Transverse colon (tissue), 4 donors: ENCODE results near the gene ZACN. TPM values are rescaled to one million over a fixed set of nuclear protein-coding genes. Genes with fewer than 3 reads are reported as not detected.
"Not testable (repeated sequence)": the region's sequence is repeated elsewhere in the genome, so short reads cannot be mapped to it uniquely, and the experiment has no call there.

Experiments used
- DNase-seq: peaks from one replicate; pipeline ENCODE4 v3.0.0-alpha.2; 2019
- H3K27ac ChIP-seq, 4 donors: fragments of 200-600 bp; sonication (generic); 2 replicates each; pipeline ENCODE4 v1.5.1; 2016 to 2018; ENCODE audit warnings: inconsistent platforms in 4 of 4
- H3K27me3 ChIP-seq: fragments of 200-600 bp; sonication (generic); 2 replicates; pipeline ENCODE4 v1.5.1; 2017; ENCODE audit warnings: inconsistent platforms
- H3K36me3 ChIP-seq, 4 donors: fragments of 200-600 bp; sonication (generic); 2 replicates each; pipeline ENCODE4 v1.5.1; 2017 to 2019; ENCODE audit warnings: inconsistent platforms in 4 of 4
- H3K4me1 ChIP-seq, 4 donors: fragments of 200-600 bp; sonication (generic); 2 replicates each; pipeline ENCODE4 v1.5.1; 2017 to 2020; ENCODE audit warnings: inconsistent platforms in 4 of 4
- H3K4me3 ChIP-seq, 4 donors: fragments of 200-600 bp; sonication (generic); 1 replicate in 1 of 4; 2 replicates in 3 of 4; pipeline versions ENCODE4 v1.5.1 to v1.6.1; 2017 to 2019; ENCODE audit warnings: inconsistent platforms in 4 of 4
- H3K9me3 ChIP-seq, 2 donors: fragments of 200-600 bp; sonication (generic); 2 replicates each; pipeline ENCODE4 v1.5.1; 2017 to 2019; ENCODE audit warnings: inconsistent platforms in 2 of 2
- CTCF ChIP-seq, 5 experiments: fragments of 200-600 bp in 3 of 5; fragments of 450-650 bp in 2 of 5; sonication (generic) in 3 of 5; IDR thresholded peaks; 1 replicate in 2 of 5; 2 replicates in 3 of 5; pipeline ENCODE4 v1.5.1; 2016 to 2017; ENCODE audit warnings: antibody characterized with exemption in 5 of 5, inconsistent platforms in 3 of 5, mild to moderate bottlenecking in 2 of 5, moderate library complexity in 1 of 5
- EP300 ChIP-seq: sonication (generic); formaldehyde crosslinking; IDR thresholded peaks from one replicate; pipeline ENCODE4 v1.6.1; 2017; ENCODE audit warnings: antibody characterized with exemption, low read depth
- POLR2A ChIP-seq: fragments of 450-650 bp; IDR thresholded peaks from one replicate; pipeline ENCODE4 v1.6.1; 2016; ENCODE audit warnings: antibody characterized with exemption, mild to moderate bottlenecking, moderate library complexity
- POLR2AphosphoS5 ChIP-seq, 3 donors: sonication (generic); formaldehyde crosslinking; IDR thresholded peaks; one replicate each; pipeline ENCODE4 v1.6.1; 2016; ENCODE audit warnings: antibody characterized with exemption in 3 of 3
- WGBS, 2 donors: methylation state at CpG; one replicate each; pipeline ENCODE4 v1.1.5; 2018; ENCODE audit warnings: low coverage in 1 of 2; 5-methylcytosine and 5-hydroxymethylcytosine counted together
- in situ Hi-C, 4 donors: fragments of 200-750 bp; cut with MboI; loops; one replicate each; pipeline versions ENCODE4 v1.15.0 to v1.15.1; 2017; ENCODE audit warnings: low sequenced_read_pairs in 3 of 4, low pct_ligation_motif_present in 1 of 4, low pct_unique_long_range_greater_than_20kb in 1 of 4
- intact Hi-C: fragments of 100-400 bp; cut with DNase I; formaldehyde crosslinking; loops from one replicate; pipeline ENCODE4 v1.15.1; 2023; ENCODE audit warnings: low total_unique reads
- total RNA-seq, 4 donors: library from RNA; depleted of rRNA; stranded (reverse); fragments of >200 nt; gene quantifications; one replicate each; pipeline ENCODE4 v1.1.0, GENCODE V29; 2016

Gene ZACN
- total RNA-seq, 4 donors from 2014 or later = 0.40 TPM; not detected in 3

- intact Hi-C loops = no loop called here
- DNase-seq = no peak
- Histone ChIP-seq H3K36me3 (peaks cover 0 to 59% (median 26%) of the 10 kb centered on the region in 4 donors), H3K4me1 (peaks cover 0 to 11% (median 8%) of the 10 kb centered on the region in 4 donors), H3K27ac (peak overlapping the region; percentile 69 to 90 (median 80)), H3K4me3 (no peak overlapping the region), H3K27me3 (no peaks in the 10 kb centered on the region), H3K9me3 (no peaks in the 10 kb centered on the region)
- 60 to 100% methylated on average over 1 to 6 of the region's 6 CpGs for WGBS, 2 donors
- in situ Hi-C loops = no loop called here
- TF ChIP-seq EP300 (no peak), POLR2A (no peak), POLR2AphosphoS5 (IDR thresholded peaks at IDR 0.05) (no peak), CTCF (IDR thresholded peaks at IDR 0.05) (no peak)
Measured at GRCh38 chr17:76040376-76040775, 38.6 kb upstream of the ZACN start.

- intact Hi-C loops, H3K27ac ChIP-seq, H3K4me3 ChIP-seq, H3K4me1 ChIP-seq, H3K9me3 ChIP-seq, H3K27me3 ChIP-seq, in situ Hi-C loops, DNase-seq: not testable (repeated sequence)
- 90 to 98% methylated on average over 2 to 3 of the region's 3 CpGs for whole genome bisulfite sequencing, 2 donors
- H3K36me3 ChIP-seq = peaks cover 0 to 82% (median 38%) of the 10 kb centered on the region in 4 donors
Measured at GRCh38 chr17:76042868-76043267, 36.1 kb upstream of the ZACN start.

- H3K36me3 ChIP-seq = peaks cover 0 to 88% (median 43%) of the 10 kb centered on the region in 4 donors
- H3K4me3 ChIP-seq, intact Hi-C loops, DNase-seq, H3K4me1 ChIP-seq, in situ Hi-C loops, H3K27ac ChIP-seq, H3K27me3 ChIP-seq, H3K9me3 ChIP-seq: not testable (repeated sequence)
- WGBS, 2 donors = 60 to 88% methylated on average over 1 to 11 of the region's 11 CpGs
Measured at GRCh38 chr17:76044475-76045007, 34.4 kb upstream of the ZACN start.

GRCh38 chr17:76046064-76046463, 32.9 kb upstream of the ZACN start:
- TF ChIP-seq POLR2AphosphoS5 (IDR thresholded peaks at IDR 0.05) (no peak), CTCF (IDR thresholded peaks at IDR 0.05) (no peak), EP300 (no peak), POLR2A (no peak)
- 93 to 96% methylated on average over 3 to 8 of the region's 8 CpGs for WGBS, 2 donors
- peaks cover 0 to 14% (median 5%) of the 10 kb centered on the region in 4 donors for H3K4me1 ChIP-seq
- peaks cover 0 to 85% (median 42%) of the 10 kb centered on the region in 4 donors for H3K36me3 ChIP-seq
- H3K4me3 ChIP-seq = no peak overlapping the region
- no peaks in the 10 kb centered on the region for H3K9me3 ChIP-seq
- DNase-seq = no peak
- H3K27ac ChIP-seq = no peak overlapping the region
- H3K27me3 ChIP-seq = no peaks in the 10 kb centered on the region
- intact Hi-C loops (no loop called here), in situ Hi-C loops (no loop called here)

GRCh38 chr17:76048025-76048605, 30.9 kb upstream of the ZACN start:
- in situ Hi-C loops = no loop called here
- DNase-seq = no peak
- H3K9me3 ChIP-seq = no peaks in the 10 kb centered on the region
- intact Hi-C loops = no loop called here
- peak overlapping the region in 3 of 4 donors; percentile 17 to 24 (median 22) for H3K27ac ChIP-seq
- no peaks in the 10 kb centered on the region for H3K27me3 ChIP-seq
- WGBS, 2 donors = 70 to 85% methylated on average over 4 to 9 of the region's 9 CpGs
- TF ChIP-seq POLR2AphosphoS5 (IDR thresholded peaks at IDR 0.05) (no peak), EP300 (no peak), POLR2A (no peak), CTCF (IDR thresholded peaks at IDR 0.05) (no peak)
- peaks cover 0 to 23% (median 12%) of the 10 kb centered on the region in 4 donors for H3K4me1 ChIP-seq
- H3K36me3 ChIP-seq = peaks cover 0 to 69% (median 33%) of the 10 kb centered on the region in 4 donors
- no peak overlapping the region for H3K4me3 ChIP-seq
